Astrocyte of the spinal cord (primary cell): ENCODE measurements around the gene PRR3.
A peak's percentile ranks its signal among the peaks of the same experiment; 100 is the strongest.
"Not testable (repeated sequence)": the region's sequence is repeated elsewhere in the genome, so short reads cannot be mapped to it uniquely, and the experiment has no call there.

ENCODE experiments used
- DNase-seq: peaks from one replicate; pipeline ENCODE4 v3.0.0; 2011; ENCODE audit warnings: low read depth, low spot score
- H3K4me3 ChIP-seq: 2 replicates; pipeline ENCODE4 v1.5.1; 2011; ENCODE audit warnings: low read depth, mild to moderate bottlenecking, low read length, moderate library complexity
- in situ Hi-C: cut with HindIII; loops from 2 replicates; pipeline ENCODE4 v1.10.0; 2017; ENCODE audit warnings: low sequenced_read_pairs
- TF ChIP-seq, protein P1 (sequence below): IDR thresholded peaks from 2 replicates; pipeline ENCODE4 v1.5.1; 2012; ENCODE audit warnings: low read depth, mild to moderate bottlenecking, low read length, inconsistent platforms

Gene PRR3

DNA sequence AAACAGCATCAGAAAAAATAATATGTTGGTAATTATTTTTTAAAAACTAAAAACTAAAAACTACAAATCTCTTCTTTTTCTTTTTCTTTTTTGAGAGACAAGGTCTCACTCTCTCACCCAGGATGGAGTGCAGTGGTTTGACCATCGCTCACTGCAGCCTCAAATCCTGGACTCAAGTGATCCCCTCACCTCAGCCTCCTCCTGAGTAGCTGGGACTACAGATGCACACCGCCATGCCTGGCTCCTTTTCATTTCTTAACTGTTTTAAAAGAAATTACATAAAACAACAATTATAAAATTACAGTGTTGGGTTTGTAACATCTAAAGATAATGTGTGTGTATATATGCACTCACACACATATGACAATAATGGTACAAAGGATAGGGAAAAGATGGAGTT, 43.6 kb upstream of the PRR3 start:
- in situ Hi-C loops = no loop called here
- no peak for DNase-seq
- TF ChIP-seq, protein P1, sequence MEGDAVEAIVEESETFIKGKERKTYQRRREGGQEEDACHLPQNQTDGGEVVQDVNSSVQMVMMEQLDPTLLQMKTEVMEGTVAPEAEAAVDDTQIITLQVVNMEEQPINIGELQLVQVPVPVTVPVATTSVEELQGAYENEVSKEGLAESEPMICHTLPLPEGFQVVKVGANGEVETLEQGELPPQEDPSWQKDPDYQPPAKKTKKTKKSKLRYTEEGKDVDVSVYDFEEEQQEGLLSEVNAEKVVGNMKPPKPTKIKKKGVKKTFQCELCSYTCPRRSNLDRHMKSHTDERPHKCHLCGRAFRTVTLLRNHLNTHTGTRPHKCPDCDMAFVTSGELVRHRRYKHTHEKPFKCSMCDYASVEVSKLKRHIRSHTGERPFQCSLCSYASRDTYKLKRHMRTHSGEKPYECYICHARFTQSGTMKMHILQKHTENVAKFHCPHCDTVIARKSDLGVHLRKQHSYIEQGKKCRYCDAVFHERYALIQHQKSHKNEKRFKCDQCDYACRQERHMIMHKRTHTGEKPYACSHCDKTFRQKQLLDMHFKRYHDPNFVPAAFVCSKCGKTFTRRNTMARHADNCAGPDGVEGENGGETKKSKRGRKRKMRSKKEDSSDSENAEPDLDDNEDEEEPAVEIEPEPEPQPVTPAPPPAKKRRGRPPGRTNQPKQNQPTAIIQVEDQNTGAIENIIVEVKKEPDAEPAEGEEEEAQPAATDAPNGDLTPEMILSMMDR = no peak
- H3K4me3 ChIP-seq = no peak overlapping the region

DNA sequence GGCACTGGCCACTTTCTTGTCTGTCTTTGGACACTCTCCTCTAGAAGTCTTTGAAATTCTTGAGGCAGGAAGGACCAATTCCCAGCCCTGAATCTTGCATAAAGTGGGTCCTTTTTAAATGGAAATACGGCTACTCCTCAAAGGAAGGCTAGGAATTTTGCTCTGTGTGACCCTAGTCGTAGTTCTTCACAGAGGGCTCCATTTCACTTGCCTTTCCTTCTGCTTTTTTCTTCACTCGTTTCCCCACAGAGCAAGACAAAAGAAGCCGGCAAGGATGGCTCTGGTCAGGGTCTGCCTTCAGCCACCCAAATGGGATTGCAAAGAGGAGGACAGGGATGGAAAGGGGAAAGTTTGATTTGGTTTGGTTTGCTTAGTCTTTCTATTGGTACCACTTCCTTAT, 42.0 kb upstream of the PRR3 start:
- no peak overlapping the region for H3K4me3 ChIP-seq
- TF ChIP-seq, protein P1 = no peak
- in situ Hi-C loops = no loop called here
- DNase-seq = no peak

DNA sequence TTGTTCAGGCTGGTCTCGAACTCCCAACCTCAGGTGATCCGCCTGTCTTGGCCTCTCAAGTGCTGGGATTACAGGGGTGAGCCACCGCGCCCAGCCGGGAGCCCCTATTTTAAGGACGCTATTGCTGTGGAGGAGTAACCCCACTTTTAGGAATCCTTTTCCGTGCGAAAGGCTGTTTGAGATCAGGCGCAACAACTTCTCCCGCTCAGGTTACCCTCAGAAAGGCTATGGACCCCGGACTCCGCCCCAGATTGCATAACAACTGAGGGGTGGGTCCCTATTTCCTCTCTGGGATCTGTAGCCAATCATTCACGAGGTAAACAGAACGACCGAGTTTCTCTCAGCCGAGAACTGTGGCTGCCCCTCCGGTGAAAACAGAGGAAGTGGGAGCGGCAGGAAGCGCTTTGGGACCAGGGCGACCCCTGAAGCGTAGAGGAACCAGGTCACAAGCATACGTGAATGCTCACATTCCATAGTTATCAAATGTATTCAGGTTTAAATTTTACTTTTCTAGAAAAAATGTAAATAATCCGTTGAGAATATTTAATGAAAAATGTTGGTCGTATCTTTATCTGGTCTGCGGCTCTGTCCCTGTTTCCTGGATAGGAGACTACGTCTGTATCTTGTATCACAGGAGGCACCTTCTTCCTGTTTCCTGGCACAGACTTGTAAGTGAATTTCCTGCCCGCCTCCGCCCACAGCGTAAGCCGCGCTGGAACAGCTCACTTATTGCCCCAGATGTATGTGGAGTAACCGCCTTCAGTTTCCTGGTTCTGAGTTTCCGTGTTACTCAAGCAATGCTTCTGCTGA, 40.9 kb upstream of the PRR3 start:
- peak; percentile 84 for DNase-seq
- TF ChIP-seq, protein P1 = no peak
- in situ Hi-C loops = no loop called here
- peak overlapping the region; percentile 50 for H3K4me3 ChIP-seq

DNA sequence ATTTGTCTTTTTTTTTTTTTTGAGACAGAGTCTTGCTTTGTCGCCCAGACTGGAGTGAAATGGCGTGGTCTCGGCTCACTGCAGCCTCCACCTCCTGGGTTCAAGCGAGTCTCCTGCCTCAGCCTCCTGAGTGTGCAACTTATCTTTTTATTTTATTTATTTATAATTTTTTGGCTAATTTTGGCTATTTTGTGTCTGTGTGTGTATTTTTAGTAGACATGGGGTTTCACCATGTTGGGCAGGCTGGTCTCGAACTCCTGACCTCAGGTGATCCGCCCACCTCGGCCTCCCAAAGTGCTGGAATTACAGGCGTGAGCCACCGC, 40.4 kb upstream of the PRR3 start:
- in situ Hi-C loops, DNase-seq: not testable (repeated sequence)
- peak overlapping the region; percentile 50 for H3K4me3 ChIP-seq

DNA sequence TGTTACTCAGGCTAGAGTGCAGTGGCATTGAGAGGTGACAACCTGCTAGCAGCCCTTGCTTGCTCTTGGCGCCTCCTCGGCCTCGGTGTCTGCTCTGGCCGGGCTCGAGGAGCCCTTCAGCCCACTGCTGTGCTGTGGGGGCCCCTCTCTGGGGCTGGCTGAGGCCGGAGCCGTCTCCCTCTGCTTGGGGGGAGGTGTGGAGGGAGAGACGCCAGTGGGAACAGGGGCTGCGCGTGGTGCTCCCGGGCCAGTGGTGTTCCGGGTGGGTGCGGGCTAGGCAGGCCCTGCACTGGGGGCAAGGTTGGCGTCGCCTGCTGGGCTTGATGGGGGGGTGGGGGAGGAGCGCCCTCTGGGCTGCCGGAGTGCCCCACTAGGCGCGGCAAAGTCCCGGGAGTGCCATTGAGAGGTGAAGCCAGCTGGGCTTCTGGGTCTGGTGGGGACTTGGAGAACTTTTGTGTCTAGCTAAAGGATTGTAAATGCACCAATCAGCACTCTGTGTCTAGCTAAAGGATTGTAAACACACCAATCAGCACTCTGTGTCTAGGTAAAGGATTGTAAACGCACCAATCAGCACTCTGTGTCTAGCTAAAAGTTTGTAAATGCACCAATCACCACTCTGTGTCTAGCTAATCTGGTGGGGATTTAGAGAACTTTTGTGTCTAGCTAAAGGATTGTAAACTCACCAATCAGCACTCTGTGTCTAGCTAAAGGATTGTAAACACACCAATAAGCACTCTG, 39.2 kb upstream of the PRR3 start:
- DNase-seq, H3K4me3 ChIP-seq, in situ Hi-C loops: not testable (repeated sequence)

DNA sequence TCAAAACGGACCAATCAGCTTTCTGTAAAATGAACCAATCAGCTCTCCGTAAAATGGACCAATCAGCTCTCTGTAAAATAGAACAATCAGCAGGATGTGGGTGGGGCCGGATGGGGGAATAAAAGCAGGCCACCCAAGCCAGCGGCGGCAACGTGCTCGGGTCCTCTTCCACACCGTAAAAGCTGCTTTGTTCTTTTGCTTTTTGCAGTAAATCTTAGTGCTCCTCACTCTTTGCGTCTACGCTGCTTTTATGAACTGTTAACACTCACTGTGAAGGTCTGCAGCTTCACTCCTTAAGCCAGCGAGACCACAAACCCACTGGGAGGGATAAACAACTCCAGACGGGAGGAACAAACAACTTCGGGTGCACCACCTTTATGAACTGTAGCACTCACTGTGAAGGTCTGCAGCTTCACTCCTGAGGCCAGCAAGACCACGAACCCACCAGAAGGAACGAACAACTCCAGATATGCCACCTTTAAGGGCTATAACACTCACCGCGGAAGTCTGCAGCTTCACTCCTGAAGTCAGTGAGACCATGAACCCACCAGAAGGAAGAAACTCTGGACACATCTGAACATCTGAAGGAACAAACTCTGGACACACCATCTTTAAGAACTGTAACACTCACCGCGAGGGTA, 38.5 kb upstream of the PRR3 start:
- in situ Hi-C loops, H3K4me3 ChIP-seq, DNase-seq: not testable (repeated sequence)

DNA sequence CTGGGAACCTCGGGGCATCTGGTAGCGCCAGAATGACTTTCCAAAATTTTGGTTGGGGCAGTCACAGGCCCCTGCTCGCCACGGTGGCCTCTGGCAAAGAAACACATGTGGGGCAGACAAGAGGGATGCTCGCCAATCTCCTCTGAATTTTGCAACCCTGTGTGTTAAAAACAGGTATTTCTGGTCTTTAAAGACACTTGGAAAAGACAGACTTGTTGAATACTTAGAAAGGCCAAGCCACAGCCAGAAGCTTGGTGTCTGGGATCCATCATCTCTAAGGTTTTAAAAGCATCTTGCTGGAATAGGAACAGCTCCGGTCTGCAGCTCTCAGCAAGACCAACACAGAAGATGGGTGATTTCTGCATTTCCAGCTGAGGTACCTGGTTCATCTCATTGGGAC, 36.6 kb upstream of the PRR3 start:
- no peak overlapping the region for H3K4me3 ChIP-seq
- TF ChIP-seq, protein P1 = no peak
- in situ Hi-C loops = no loop called here
- no peak for DNase-seq

DNA sequence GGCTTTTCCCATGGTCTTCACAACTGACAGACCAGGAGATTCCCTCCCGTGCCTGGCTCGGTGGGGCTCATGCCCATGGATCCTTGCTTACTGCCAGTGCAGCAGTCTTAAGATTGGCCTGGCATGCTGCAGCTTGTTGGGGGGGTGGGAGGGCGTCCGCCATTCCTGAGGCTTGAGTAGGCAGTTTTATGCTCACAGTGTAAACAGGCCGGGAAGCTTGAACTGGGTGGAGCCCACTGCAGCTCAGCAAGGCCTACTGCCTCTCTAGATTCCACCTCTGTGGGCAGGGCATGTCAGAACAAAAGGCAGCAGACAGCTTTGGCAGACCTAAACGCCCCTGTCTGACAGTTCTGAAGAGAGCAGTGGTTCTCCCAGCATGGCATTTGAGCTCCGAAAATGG, 36.0 kb upstream of the PRR3 start:
- peak; percentile 39 for DNase-seq
- in situ Hi-C loops, H3K4me3 ChIP-seq: not testable (repeated sequence)

DNA sequence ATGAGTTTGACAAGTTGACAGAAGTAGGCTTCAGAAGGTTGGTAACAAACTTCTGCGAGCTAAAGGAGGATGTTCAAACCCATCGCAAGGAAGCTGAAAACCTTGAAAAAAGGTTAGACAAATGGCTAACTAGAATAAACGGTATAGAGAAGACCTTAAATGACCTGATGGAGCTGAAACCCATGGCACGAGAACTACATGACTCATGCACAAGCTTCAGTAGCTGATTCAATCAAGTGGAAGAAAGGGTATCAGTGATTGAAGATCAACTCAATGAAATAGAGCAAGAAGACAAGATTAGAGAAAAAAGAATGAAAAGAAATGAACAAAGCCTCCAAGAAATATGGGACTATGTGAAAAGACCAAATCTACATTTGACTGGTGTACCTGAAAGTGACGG, 35.1 kb upstream of the PRR3 start:
- H3K4me3 ChIP-seq, in situ Hi-C loops, DNase-seq: not testable (repeated sequence)

DNA sequence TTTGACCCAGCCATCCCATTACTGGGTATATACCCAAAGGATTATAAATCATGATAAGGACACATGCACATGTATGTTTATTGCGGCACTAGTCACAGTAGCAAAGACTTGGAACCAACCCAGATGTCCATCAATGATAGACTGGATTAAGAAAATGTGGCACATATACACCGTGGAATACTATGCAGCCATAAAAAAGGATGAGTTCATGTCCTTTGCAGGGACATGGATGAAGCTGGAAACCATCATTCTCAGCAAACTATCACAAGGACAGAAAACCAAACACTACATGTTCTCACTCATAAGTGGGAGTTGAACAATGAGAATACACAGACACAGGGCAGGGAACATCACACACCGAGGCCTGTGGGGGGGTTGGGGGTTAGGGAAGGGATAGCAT, 30.7 kb upstream of the PRR3 start:
- DNase-seq, in situ Hi-C loops, H3K4me3 ChIP-seq: not testable (repeated sequence)

DNA sequence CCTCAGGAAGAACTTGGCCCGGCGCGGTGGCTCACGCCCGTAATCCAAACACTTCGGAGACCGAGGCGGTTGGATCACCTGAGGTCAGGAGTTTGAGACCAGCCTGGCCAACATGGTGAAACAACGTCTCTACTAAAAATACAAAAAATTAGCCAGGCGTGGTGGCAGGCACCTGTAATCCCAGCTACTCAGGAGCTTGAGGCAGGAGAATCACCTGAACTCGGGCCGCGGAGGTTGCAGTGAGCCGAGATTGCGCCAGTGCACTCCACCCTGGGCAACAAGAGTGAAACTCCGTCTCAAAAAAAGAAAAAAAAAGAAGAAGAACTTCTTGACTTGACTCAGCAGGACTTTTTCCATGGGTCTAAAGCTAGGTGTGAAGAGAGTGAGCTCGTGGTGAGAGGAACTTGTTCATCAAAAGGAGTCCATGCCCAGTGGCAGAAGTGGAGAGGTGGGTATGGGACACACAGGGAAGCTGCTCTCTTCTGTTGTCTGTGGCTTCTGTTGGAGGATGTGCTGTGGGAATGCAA, 27.7 kb upstream of the PRR3 start:
- DNase-seq, H3K4me3 ChIP-seq, in situ Hi-C loops: not testable (repeated sequence)
